Measurements from ENCODE around the gene ADCY5.

The ADCY5 gene

GRCh38 chr3:123486460-123486859 is 37.6 kb upstream of the ADCY5 start:
- ChIA-PET POLR2A (no interaction called here), CTCF (no interaction called here)
- TF ChIP-seq, protein P1, sequence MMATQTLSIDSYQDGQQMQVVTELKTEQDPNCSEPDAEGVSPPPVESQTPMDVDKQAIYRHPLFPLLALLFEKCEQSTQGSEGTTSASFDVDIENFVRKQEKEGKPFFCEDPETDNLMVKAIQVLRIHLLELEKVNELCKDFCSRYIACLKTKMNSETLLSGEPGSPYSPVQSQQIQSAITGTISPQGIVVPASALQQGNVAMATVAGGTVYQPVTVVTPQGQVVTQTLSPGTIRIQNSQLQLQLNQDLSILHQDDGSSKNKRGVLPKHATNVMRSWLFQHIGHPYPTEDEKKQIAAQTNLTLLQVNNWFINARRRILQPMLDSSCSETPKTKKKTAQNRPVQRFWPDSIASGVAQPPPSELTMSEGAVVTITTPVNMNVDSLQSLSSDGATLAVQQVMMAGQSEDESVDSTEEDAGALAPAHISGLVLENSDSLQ (IDR thresholded peaks at IDR 0.05) = no peak
- TF ChIP-seq HDGF (IDR thresholded peaks at IDR 0.05; ENCODE audit: borderline replicate concordance) (no peak), ZNF384 (IDR thresholded peaks at IDR 0.05) (no peak), BHLHE40 (IDR thresholded peaks at IDR 0.05; ENCODE audit: borderline replicate concordance) (no peak), FOXA1 (IDR thresholded peaks at IDR 0.05) (no peak), SUZ12 (IDR thresholded peaks at IDR 0.05) (no peak), TARDBP (IDR thresholded peaks at IDR 0.05) (no peak), NFRKB (IDR thresholded peaks at IDR 0.05) (no peak), ELF4 (IDR thresholded peaks at IDR 0.05) (no peak)
- DNase-seq (ENCODE audit: extremely low spot score) = no peak

GRCh38 chr3:123485551-123485950 is 36.7 kb upstream of the ADCY5 start:
- no peak for DNase-seq (ENCODE audit: extremely low spot score)
- ChIA-PET CTCF (no interaction called here), POLR2A (no interaction called here)
- TF ChIP-seq ZNF384 (IDR thresholded peaks at IDR 0.05) = no peak
- TF ChIP-seq LEF1 (IDR thresholded peaks at IDR 0.05; ENCODE audit: borderline replicate concordance) = no peak
- no peak for TF ChIP-seq NFRKB (IDR thresholded peaks at IDR 0.05)
- no peak for TF ChIP-seq TARDBP (IDR thresholded peaks at IDR 0.05)
- TF ChIP-seq FOXA1 (IDR thresholded peaks at IDR 0.05) = no peak
- no peak for TF ChIP-seq ELF4 (IDR thresholded peaks at IDR 0.05)
- TF ChIP-seq BHLHE40 (IDR thresholded peaks at IDR 0.05; ENCODE audit: borderline replicate concordance) = no peak
- TF ChIP-seq HDGF (IDR thresholded peaks at IDR 0.05; ENCODE audit: borderline replicate concordance) = no peak
- TF ChIP-seq CTBP1 (IDR thresholded peaks at IDR 0.05; ENCODE audit: borderline replicate concordance) = no peak
- TF ChIP-seq FOXK2 (IDR thresholded peaks at IDR 0.05) = no peak
- no peak for TF ChIP-seq L3MBTL2 (conservative IDR thresholded peaks at IDR 0.05)
- TF ChIP-seq SUZ12 (IDR thresholded peaks at IDR 0.05) = no peak
- TF ChIP-seq ARNT (IDR thresholded peaks at IDR 0.05) = no peak
- TF ChIP-seq FOXM1 (IDR thresholded peaks at IDR 0.05; ENCODE audit: borderline replicate concordance) = no peak
- TF ChIP-seq, protein P1 (IDR thresholded peaks at IDR 0.05) = no peak

- TF ChIP-seq NFRKB (IDR thresholded peaks at IDR 0.05) (no peak), ARNT (IDR thresholded peaks at IDR 0.05) (no peak), BHLHE40 (IDR thresholded peaks at IDR 0.05; ENCODE audit: borderline replicate concordance) (no peak), HDGF (IDR thresholded peaks at IDR 0.05; ENCODE audit: borderline replicate concordance) (no peak), TARDBP (IDR thresholded peaks at IDR 0.05) (no peak), SUZ12 (IDR thresholded peaks at IDR 0.05) (no peak), CTBP1 (IDR thresholded peaks at IDR 0.05; ENCODE audit: borderline replicate concordance) (no peak), ZNF384 (IDR thresholded peaks at IDR 0.05) (no peak), LEF1 (IDR thresholded peaks at IDR 0.05; ENCODE audit: borderline replicate concordance) (no peak), FOXA1 (IDR thresholded peaks at IDR 0.05) (no peak), FOXM1 (IDR thresholded peaks at IDR 0.05; ENCODE audit: borderline replicate concordance) (no peak), ELF4 (IDR thresholded peaks at IDR 0.05) (no peak), L3MBTL2 (conservative IDR thresholded peaks at IDR 0.05) (no peak), SP1 (IDR thresholded peaks at IDR 0.05) (no peak), FOXK2 (IDR thresholded peaks at IDR 0.05) (no peak)
- TF ChIP-seq, protein P1 (IDR thresholded peaks at IDR 0.05) = no peak
- no peak for DNase-seq (ENCODE audit: extremely low spot score)
- POLR2A ChIA-PET = no interaction called here
- CTCF ChIA-PET = no interaction called here
These were observed 34.3 kb upstream of the ADCY5 start for GRCh38 chr3:123483146-123483545.

- TF ChIP-seq ARNT (IDR thresholded peaks at IDR 0.05) (no peak), ZNF384 (IDR thresholded peaks at IDR 0.05) (no peak), FOXA1 (IDR thresholded peaks at IDR 0.05) (no peak), HDGF (IDR thresholded peaks at IDR 0.05; ENCODE audit: borderline replicate concordance) (no peak), ELF4 (IDR thresholded peaks at IDR 0.05) (no peak), SP1 (IDR thresholded peaks at IDR 0.05) (no peak), FOXK2 (IDR thresholded peaks at IDR 0.05) (no peak), SUZ12 (IDR thresholded peaks at IDR 0.05) (no peak), NFRKB (IDR thresholded peaks at IDR 0.05) (no peak), FOXM1 (IDR thresholded peaks at IDR 0.05; ENCODE audit: borderline replicate concordance) (no peak), BHLHE40 (IDR thresholded peaks at IDR 0.05; ENCODE audit: borderline replicate concordance) (no peak), TARDBP (IDR thresholded peaks at IDR 0.05) (no peak), CTBP1 (IDR thresholded peaks at IDR 0.05; ENCODE audit: borderline replicate concordance) (no peak)
- TF ChIP-seq, protein P1 (IDR thresholded peaks at IDR 0.05) = no peak
- ChIA-PET POLR2A (no interaction called here), CTCF (no interaction called here)
- DNase-seq (ENCODE audit: extremely low spot score) = no peak
These were observed 33.0 kb upstream of the ADCY5 start for GRCh38 chr3:123481722-123482457.

DNA sequence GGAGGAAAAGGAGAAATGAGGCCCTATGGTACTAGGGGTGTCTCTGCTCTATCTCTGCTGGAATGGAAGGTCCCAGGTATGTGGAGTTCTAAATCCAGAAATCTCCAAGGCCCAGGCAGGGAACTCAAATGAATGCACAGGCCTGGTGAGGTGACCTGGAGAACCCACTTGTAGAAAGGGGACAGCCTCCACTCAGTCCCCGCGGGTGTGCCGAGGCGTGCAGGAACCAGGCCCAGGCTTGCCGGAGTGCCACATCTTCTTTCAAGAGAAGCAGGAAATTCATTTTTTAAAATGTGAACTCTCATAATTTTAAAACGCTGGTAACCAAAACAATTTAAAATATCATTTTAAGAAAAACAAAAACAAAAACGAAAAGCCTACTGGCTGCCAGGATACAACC is 32.2 kb upstream of the ADCY5 start:
- ChIA-PET POLR2A (no interaction called here), CTCF (no interaction called here)
- DNase-seq (ENCODE audit: extremely low spot score) = no peak
- TF ChIP-seq FOXM1 (IDR thresholded peaks at IDR 0.05; ENCODE audit: borderline replicate concordance) (no peak), ARNT (IDR thresholded peaks at IDR 0.05) (no peak), SUZ12 (IDR thresholded peaks at IDR 0.05) (no peak), ZNF384 (IDR thresholded peaks at IDR 0.05) (no peak), NFRKB (IDR thresholded peaks at IDR 0.05) (no peak), ELF4 (IDR thresholded peaks at IDR 0.05) (no peak), TARDBP (IDR thresholded peaks at IDR 0.05) (no peak), L3MBTL2 (conservative IDR thresholded peaks at IDR 0.05) (no peak), CTBP1 (IDR thresholded peaks at IDR 0.05; ENCODE audit: borderline replicate concordance) (no peak), FOXA1 (IDR thresholded peaks at IDR 0.05) (no peak), SP1 (IDR thresholded peaks at IDR 0.05) (no peak)
- TF ChIP-seq, protein P1 (IDR thresholded peaks at IDR 0.05) = no peak

Measured in HEK293T (cell line).